Superior temporal gyrus (tissue), 1 donor: Measurements from ENCODE around the gene HCFC1.

Source experiments
- DNase-seq: peaks from one replicate; pipeline ENCODE4 v3.0.0-alpha.2; 2016; ENCODE audit errors: extremely low spot score

HCFC1 gene

DNA sequence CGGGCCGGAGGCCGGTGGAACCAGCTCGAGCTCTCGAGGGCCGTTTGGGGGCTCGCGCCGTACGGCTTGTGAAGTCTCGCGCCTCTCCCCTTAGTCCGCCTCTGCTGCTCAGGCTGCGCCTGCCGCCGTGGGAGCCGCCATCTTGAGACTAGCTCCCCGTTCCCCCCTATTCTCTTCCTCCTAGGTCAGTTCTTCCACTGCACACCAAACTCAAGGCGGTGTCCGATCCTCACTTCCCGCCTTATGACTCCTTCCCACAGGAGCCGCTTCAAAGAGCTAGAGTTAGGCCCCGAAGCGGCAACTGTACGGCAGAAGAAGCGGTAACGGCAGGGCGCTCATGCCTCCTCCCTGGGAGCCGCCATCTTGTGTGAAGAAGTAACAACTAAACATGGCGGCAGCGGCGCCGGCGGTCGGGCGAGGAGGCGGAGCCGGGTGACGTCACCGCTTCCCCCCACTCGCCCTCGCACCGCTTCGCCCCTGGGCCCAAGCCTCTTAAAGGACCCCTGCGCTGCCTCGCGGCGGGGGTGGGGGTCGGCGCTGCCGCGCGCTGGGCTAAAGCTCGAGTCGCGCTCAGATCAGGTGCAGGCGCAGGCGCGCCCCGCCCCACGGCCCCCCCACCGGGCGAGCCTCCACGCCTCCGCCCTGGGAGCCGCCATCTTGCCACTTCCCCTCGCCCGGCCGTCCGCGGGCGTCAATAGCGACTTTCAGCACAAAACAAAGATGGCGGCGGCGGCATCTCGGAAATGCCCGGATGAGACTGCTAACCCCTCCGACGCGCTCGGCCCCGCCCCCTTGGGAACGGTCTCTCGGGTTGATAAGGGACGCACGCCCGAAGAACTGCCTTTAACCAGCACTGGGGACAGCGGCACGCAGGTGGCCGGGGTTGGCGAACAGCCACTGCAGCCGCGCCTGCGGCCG lies at the start of gene HCFC1:
Gene HCFC1 (minus strand): TSS at position 369 of the 918 bp plus-strand sequence. CDS start 978 bp downstream, outside the sequence.
- peak; percentile 87 for DNase-seq

GRCh38 chrX:154021131-154021611 lies 49.6 kb upstream of the HCFC1 start:
- DNase-seq, result no peak

DNA sequence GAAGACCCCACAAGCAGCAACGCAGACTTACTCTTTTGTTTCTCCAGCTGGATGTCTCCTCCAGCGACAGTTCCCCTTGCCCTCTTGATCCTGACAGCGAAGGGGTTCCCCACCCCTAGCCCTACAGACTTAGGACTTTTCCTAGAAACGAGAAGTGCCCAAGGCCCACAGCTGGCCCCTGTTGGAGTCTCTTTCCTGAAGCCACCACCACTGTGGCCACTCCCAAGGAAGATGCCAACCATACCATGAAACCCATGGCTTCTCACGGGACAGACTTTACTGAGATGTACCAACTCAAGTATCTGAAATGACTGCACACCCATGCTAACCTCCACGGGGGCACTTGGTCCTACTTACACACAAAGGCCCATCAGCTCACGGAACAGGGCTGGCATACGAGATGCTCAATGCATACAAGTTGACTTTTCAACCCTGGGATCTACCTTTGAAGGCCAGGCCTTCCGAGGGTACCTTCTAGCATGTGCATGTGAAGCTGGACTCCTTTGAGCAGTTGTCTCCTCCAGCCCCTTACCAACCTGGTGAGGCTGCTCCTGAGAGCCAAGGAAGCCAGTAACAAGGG lies 49.0 kb upstream of the HCFC1 start:
- no peak for DNase-seq

- no peak for DNase-seq
Measured at GRCh38 chrX:154019633-154020528, 48.3 kb upstream of the HCFC1 start, which contains the start of gene IRAK1. Gene IRAK1, minus strand, starts transcription at chrX:154019902. Its CDS starts 90 bp downstream, at chrX:154019812.

- no peak for DNase-seq
Measured at GRCh38 chrX:154019061-154019621, 47.5 kb upstream of the HCFC1 start.

- no peak for DNase-seq
Measured at GRCh38 chrX:154018518-154019060, 47.0 kb upstream of the HCFC1 start.

- no peak for DNase-seq
Measured at GRCh38 chrX:154017766-154018517, 46.3 kb upstream of the HCFC1 start.

DNA sequence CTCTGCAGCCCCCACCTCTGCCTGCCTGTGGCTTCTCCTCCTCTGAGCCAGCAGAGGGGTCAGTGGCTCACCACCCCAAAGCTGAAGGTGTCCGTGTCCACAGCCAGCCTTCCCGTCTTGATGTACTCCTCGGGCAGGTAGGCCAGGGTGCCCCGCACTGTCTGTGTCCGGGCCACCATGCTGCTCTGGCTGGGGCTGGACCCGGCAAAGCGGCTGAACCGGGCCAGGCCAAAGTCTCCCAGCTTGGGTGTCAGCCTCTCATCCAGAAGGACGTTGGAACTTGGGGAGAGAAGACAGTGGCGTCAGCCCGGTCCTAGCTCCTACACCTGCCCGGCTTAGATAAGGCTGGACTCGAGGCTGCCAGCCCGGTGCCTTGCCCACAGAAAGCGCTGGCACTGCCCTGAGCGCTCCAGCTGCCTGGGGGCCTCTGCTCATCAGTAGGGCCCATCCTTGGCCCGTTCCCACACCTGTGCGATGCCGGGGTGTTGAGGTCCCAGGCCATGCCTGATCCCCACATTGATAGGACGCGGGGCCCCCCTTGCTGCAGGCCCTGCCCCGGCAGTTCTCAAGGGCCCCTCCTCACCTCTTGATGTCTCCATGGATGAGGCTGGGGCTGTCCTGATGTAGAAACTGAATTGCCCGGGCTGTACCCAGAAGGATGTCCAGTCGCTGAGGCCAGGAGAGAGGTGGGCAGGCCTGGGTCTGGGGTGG lies 44.9 kb upstream of the HCFC1 start:
- no peak for DNase-seq

GRCh38 chrX:154015581-154016264 lies 44.1 kb upstream of the HCFC1 start:
- no peak for DNase-seq

DNA sequence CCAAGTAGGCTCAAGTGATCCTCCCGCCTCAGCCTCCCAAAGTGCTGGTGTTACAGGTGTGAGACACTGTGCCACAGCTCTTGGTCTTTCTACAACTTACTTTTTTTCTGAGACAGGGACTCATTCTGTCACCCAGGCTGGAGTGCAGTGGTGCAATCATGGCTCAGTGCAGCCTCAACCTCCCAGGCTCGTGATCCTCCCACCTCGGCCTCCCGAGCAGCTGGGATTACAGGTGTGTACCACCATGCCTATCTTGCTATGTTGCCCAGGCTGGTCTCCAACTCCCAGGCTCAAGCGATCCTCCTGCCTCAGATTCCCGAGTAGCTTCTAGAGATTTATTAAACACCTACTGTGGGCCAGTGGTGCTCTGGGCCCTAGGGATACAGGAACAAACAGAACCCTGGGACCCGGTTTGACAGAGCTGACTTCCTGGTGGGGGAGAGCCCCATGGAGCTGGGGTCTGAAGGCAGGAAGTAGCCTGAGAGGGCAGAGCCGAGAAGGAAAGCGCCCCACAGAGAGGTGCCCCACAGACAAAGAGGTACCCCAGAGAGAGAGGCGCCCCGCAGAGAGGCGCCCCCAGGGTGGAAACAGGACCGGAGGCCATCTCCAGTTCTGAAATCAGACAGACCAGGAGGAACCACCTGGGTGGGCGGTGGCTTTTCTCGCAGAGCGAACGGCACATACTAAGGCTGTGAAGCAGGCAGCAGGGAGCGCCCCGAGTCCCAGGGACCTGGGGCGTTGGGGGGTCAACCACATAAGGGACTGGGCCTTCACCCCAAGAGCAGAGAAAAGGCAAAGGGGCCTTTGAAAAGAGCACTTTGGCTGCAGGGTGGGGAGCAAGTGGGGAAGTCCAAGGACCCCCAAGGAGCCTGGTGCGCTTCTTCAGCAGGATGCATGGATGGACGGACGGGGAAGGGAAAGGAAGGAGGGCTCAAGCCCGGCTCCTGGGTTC lies 43.1 kb upstream of the HCFC1 start:
- DNase-seq, result no peak

GRCh38 chrX:154013614-154014360 lies 42.2 kb upstream of the HCFC1 start:
- DNase-seq, result peak; percentile 59

DNA sequence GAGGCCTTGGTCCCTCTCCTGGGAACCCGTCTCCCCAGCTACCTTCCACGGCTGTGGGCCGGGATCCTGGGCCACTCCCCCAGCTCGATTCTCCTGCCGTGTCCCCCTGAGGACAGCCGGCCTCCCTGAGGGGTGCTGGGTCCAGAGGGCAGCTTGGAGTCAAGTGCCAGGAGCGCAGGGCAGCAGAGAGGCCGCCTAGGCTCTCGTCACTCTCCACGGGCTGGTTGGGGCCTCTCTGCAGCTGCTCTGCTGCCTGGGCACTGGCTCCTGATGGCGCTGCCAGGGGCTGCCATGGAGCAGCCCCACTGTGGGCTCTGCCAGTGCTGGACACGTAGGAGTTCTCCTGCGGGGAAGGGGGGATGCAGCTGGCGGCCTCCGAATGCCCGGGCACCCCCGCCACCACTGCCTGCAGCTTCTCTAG lies 41.4 kb upstream of the HCFC1 start:
- no peak for DNase-seq

DNA sequence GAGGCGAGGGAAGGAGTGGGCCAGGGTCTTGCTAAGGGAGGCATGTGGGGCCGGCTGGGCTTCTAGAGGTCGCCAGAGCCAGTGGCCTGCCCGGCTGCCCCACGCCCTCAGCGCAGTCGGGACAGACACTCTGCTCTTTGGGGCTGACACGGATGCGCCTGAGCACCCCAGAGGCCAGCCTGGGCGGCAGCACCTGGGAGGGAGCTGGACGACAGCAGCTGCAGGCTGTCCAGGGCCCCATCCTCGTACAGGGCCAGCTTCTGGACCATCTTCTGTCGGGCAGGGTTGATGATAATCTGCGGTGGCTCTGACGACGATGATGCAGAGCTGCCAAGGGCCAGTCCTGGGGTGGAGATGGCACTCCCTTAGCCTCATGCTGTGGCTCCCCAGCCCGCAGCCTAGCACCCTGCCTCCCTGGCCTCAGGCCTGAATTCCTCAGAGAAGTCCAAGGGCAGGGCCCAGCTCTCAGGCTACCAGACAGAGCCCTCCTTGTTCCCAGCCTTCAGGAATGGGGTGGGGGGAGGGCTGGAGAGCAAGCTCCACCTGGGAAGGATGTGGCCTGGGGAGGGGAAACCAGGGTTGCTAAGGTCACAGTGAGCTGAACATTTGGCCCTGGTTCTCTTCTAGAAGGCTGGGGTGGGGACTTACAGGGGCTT lies 40.8 kb upstream of the HCFC1 start:
- DNase-seq, result no peak

DNA sequence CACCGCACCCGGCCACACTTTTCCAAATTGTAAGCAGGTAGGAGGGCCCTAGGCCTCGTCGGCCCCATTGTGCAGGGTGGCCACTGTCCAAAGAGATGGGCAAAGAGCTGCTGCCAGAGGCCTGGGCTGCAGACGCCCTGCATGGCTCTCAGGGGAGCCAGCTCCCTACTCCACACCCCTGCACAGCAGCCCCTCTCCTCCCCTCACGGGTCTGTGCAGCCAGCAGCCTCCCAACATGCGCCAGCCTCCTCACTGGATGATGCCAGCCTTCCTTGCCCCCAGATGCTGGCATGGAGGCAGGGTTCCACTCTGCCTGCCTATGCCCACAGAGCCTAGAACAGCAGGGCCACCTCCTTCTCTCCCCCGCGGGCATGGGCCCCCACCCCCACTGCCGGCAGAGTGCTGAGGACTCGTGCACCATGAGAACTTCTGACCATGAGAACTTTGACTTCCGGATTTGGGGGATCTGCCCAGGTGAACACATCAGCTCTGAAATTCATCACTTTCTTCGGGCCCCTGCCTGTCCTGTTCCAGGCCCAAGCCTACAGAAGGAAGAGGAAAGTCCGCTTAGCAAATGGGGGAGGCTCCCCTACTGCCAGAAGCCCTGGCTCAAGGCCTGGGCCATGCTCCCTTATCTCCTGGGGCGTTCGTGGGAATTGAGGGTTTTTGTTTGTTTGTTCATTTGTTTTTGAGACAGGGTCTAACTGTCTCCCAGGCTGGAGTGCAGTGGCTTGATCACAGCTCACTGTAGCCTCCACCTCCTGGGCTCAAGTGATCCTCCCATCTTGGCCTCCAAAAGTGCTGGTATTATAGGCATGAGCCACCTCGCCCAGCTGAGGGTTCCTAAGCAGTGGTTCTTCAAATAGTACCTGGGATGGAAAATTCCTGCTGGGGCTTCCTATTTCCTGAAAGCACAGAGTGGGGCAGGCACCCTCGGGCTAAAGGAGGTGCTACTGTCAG lies 40.0 kb upstream of the HCFC1 start:
- no peak for DNase-seq

GRCh38 chrX:154010330-154011087 lies 38.9 kb upstream of the HCFC1 start:
- no peak for DNase-seq
